SK-N-SH (cell line): ENCODE measurements around the gene APC.
A peak's percentile ranks its signal among the peaks of the same experiment; 100 is the strongest.

ENCODE experiments used
- CHD2 ChIP-seq: fragments of 150-350 bp; IDR thresholded peaks from 2 replicates; pipeline ENCODE4 v1.6.1; 2018; ENCODE audit warnings: low read length; ENCODE audit not compliant: partially characterized antibody
- ELF1 ChIP-seq: IDR thresholded peaks from 2 replicates; pipeline ENCODE4 v1.4.0; 2012
- FOXM1 ChIP-seq: IDR thresholded peaks from 2 replicates; pipeline ENCODE4 v1.4.0; 2012; ENCODE audit warnings: low read depth, mild to moderate bottlenecking
- IRF3 ChIP-seq: fragments of 150-350 bp; IDR thresholded peaks from 2 replicates; pipeline ENCODE4 v1.6.1; 2016; ENCODE audit warnings: mild to moderate bottlenecking, low read depth, low read length
- MAX ChIP-seq: IDR thresholded peaks from 2 replicates; pipeline ENCODE4 v1.4.0; 2012; ENCODE audit warnings: low read depth
- MEF2A ChIP-seq: IDR thresholded peaks from 2 replicates; pipeline ENCODE4 v1.4.0; 2012; ENCODE audit warnings: low read depth, borderline replicate concordance
- PBX3 ChIP-seq: IDR thresholded peaks from 2 replicates; pipeline ENCODE4; 2012
- SIN3A ChIP-seq: IDR thresholded peaks from 2 replicates; pipeline ENCODE4 v1.6.1; 2012; ENCODE audit warnings: low read depth, mild to moderate bottlenecking, low read length, moderate library complexity, borderline replicate concordance
- SMC3 ChIP-seq: IDR thresholded peaks from 2 replicates; pipeline ENCODE4 v1.6.1; 2012; ENCODE audit warnings: low read depth, low read length, improper control_type of control experiment
- TAF1 ChIP-seq: IDR thresholded peaks from 2 replicates; pipeline ENCODE4 v1.6.1; 2012; ENCODE audit warnings: low read depth, mild to moderate bottlenecking, low read length, moderate library complexity, borderline replicate concordance
- TEAD4 ChIP-seq: IDR thresholded peaks from 2 replicates; pipeline ENCODE4 v1.4.0; 2012; ENCODE audit warnings: mild to moderate bottlenecking, borderline replicate concordance; ENCODE audit not compliant: insufficient read depth
- TF ChIP-seq, protein P1 (sequence below): fragments of 200-600 bp; sonication (generic); IDR thresholded peaks from 2 replicates; pipeline ENCODE4 v1.6.1; 2017; ENCODE audit warnings: antibody characterized with exemption, mild to moderate bottlenecking, moderate library complexity

DNA sequence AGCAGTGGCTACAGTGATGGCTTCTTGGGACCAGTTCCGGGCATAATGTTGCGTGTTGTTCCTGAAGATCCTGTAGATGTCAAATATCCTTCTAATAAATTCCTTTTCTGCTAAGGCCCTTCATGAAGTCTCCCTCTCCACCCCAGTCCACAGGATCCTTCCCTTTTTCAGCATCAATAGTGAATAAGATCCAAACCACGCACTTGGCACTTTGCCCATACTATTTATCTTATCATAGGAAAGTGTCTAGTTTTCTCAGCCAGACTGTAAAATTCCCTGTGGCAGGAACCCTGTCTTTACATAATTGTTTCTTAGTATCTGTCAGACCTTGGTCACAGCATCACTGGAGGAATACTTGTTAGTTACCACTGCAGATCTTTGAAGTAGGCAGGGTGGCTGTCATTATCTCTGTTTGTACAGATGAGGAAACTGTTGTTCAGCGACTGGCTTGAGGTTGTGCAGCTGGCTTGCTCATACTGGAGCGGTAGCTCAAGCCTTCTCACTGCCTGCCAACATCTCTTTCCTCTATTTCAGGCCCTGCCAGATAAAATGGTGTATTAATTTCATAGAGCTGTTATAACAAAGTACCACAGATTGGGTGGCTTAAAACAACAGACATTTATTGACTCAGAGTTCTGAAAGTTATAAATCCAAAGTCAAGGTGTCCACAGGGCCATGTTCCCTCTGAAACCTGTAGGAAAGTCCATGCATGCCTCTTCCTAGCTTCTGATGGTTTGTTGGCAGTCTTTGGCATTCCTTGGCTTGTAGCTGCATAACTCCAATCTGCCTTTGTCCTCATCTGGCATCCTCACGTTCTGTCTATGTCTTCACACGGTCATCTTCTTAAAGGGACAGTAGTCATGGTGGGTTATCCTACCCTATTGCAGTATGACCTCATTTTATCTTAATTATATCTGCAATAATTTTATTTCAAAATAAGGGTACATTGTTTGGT is 33.5 kb upstream of the APC start:
- TF ChIP-seq TEAD4 (no peak), MAX (0 out of 2 replicates have a peak, but pooled peaks have one; percentile 12), PBX3 (peak; percentile 64), ELF1 (no peak), SIN3A (no peak), MEF2A (no peak), IRF3 (no peak), FOXM1 (no peak), CHD2 (no peak), SMC3 (no peak), TAF1 (no peak)
- TF ChIP-seq, protein P1, sequence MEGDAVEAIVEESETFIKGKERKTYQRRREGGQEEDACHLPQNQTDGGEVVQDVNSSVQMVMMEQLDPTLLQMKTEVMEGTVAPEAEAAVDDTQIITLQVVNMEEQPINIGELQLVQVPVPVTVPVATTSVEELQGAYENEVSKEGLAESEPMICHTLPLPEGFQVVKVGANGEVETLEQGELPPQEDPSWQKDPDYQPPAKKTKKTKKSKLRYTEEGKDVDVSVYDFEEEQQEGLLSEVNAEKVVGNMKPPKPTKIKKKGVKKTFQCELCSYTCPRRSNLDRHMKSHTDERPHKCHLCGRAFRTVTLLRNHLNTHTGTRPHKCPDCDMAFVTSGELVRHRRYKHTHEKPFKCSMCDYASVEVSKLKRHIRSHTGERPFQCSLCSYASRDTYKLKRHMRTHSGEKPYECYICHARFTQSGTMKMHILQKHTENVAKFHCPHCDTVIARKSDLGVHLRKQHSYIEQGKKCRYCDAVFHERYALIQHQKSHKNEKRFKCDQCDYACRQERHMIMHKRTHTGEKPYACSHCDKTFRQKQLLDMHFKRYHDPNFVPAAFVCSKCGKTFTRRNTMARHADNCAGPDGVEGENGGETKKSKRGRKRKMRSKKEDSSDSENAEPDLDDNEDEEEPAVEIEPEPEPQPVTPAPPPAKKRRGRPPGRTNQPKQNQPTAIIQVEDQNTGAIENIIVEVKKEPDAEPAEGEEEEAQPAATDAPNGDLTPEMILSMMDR = no peak
